Mesothelial cell of epicardium (in vitro differentiated cells): ENCODE data around the gene CD3G. TPM values are rescaled to one million over a fixed set of nuclear protein-coding genes. Genes with fewer than 3 reads are reported as not detected.
A peak's percentile ranks its signal among the peaks of the same experiment; 100 is the strongest.
"Not testable (repeated sequence)": the region's sequence is repeated elsewhere in the genome, so short reads cannot be mapped to it uniquely, and the experiment has no call there.

ENCODE experiments used
- DNase-seq, 2 experiments: peaks; one replicate each; pipeline ENCODE4 v3.0.0; 2021; ENCODE audit warnings: low spot score in 2 of 2; ENCODE audit not compliant: unreplicated experiment in 2 of 2
- H3K27ac Mint-ChIP-seq: 2 replicates; pipeline ENCODE4 v1.8.0; 2021; ENCODE audit warnings: mixed read lengths
- H3K27me3 Mint-ChIP-seq: 2 replicates; pipeline ENCODE4 v1.8.0; 2021; ENCODE audit warnings: low read depth, mixed read lengths
- H3K36me3 Mint-ChIP-seq: 2 replicates; pipeline ENCODE4 v1.8.0; 2021; ENCODE audit warnings: mixed read lengths
- H3K4me1 Mint-ChIP-seq: 2 replicates; pipeline ENCODE4 v1.8.0; 2021; ENCODE audit warnings: mixed read lengths
- H3K4me3 Mint-ChIP-seq: 2 replicates; pipeline ENCODE4 v1.8.0; 2021; ENCODE audit warnings: mild to moderate bottlenecking, moderate library complexity, mixed read lengths
- H3K9me3 Mint-ChIP-seq: 2 replicates; pipeline ENCODE4 v1.8.0; 2021; ENCODE audit warnings: mixed read lengths
- CTCF ChIP-seq: fragments of 200-600 bp; sonication (generic); IDR thresholded peaks from one replicate; pipeline ENCODE4 v1.5.0; 2021; ENCODE audit warnings: antibody characterized with exemption; ENCODE audit not compliant: unreplicated experiment
- total RNA-seq: library from RNA; stranded (reverse); gene quantifications from 3 replicates; pipeline ENCODE4 v1.2.1, GENCODE V29; 2021

CD3G gene
- total RNA-seq, 1 donor from 2014 or later, result not detected

GRCh38 chr11:118396097-118396501 lies 52.0 kb downstream of the CD3G start:
- DNase-seq, result no peak
- TF ChIP-seq CTCF, result no peak
- H3K4me3 Mint-ChIP-seq, result no peak overlapping the region
- peaks cover 5% of the 10 kb centered on the region for H3K4me1 Mint-ChIP-seq
- H3K27me3 Mint-ChIP-seq, result no peaks in the 10 kb centered on the region
- no peak overlapping the region for H3K27ac Mint-ChIP-seq
- no peaks in the 10 kb centered on the region for H3K9me3 Mint-ChIP-seq
- peaks cover 16% of the 10 kb centered on the region for H3K36me3 Mint-ChIP-seq

- H3K36me3 Mint-ChIP-seq, result peaks cover 11% of the 10 kb centered on the region
Measured at GRCh38 chr11:118397448-118397847, 53.3 kb downstream of the CD3G start.

GRCh38 chr11:118398791-118399559 lies 54.8 kb downstream of the CD3G start:
- DNase-seq, result no peak
- Mint-ChIP-seq H3K9me3 (no peaks in the 10 kb centered on the region), H3K27me3 (no peaks in the 10 kb centered on the region), H3K36me3 (peaks cover 7% of the 10 kb centered on the region), H3K27ac (peak overlapping the region; percentile 57), H3K4me1 (peaks cover 17% of the 10 kb centered on the region), H3K4me3 (no peak overlapping the region)
- TF ChIP-seq CTCF, result no peak

More at GRCh38 chr11:118397448-118397847, 53.3 kb downstream of the CD3G start:
- Mint-ChIP-seq H3K9me3 (no peaks in the 10 kb centered on the region), H3K27me3 (no peaks in the 10 kb centered on the region), H3K4me1 (peaks cover 11% of the 10 kb centered on the region), H3K4me3 (no peak overlapping the region), H3K27ac (no peak overlapping the region)
- no peak for DNase-seq
- no peak for TF ChIP-seq CTCF

GRCh38 chr11:118401151-118401879 lies 57.2 kb downstream of the CD3G start, which contains the start of gene ATP5MG:
Gene ATP5MG (plus strand): TSS chr11:118401606. CDS start chr11:118401666, 60 bp downstream.
- DNase-seq, result peak; percentile 81 to 91
- H3K27me3 Mint-ChIP-seq, result no peaks in the 10 kb centered on the region
- peak within 1 kb of the TSS; percentile 98 for H3K27ac Mint-ChIP-seq
- H3K4me1 Mint-ChIP-seq, result peaks cover 21% of the 10 kb centered on the region
- H3K36me3 Mint-ChIP-seq, result no peaks in the 10 kb centered on the region
- H3K9me3 Mint-ChIP-seq, result no peaks in the 10 kb centered on the region
- H3K4me3 Mint-ChIP-seq, result peak within 1 kb of the TSS; percentile 95
- TF ChIP-seq CTCF, result no peak

GRCh38 chr11:118401880-118402590 lies 57.9 kb downstream of the CD3G start:
- Mint-ChIP-seq H3K27ac (peak overlapping the region; percentile 98), H3K4me3 (peak overlapping the region; percentile 95), H3K4me1 (peaks cover 21% of the 10 kb centered on the region), H3K27me3 (no peaks in the 10 kb centered on the region), H3K9me3 (no peaks in the 10 kb centered on the region), H3K36me3 (peaks cover 3% of the 10 kb centered on the region)
- no peak for TF ChIP-seq CTCF
- DNase-seq, result no peak

- Mint-ChIP-seq H3K4me1 (peaks cover 21% of the 10 kb centered on the region), H3K4me3 (peak overlapping the region; percentile 95), H3K27ac (peak overlapping the region; percentile 98)
- H3K27me3 Mint-ChIP-seq, DNase-seq, H3K9me3 Mint-ChIP-seq, H3K36me3 Mint-ChIP-seq: not testable (repeated sequence)
Measured at GRCh38 chr11:118402594-118402993, 58.5 kb downstream of the CD3G start.
